ENCODE data around the gene C11orf42.

Gene C11orf42

GRCh38 chr11:6228520-6228919 lies 23.2 kb downstream of the C11orf42 start:
- no peak for TF ChIP-seq CTCF (IDR thresholded peaks at IDR 0.05; ENCODE audit: borderline replicate concordance, control extremely low read depth, extremely low read depth, insufficient read depth, missing control alignments)
- in situ Hi-C loops (cut with MboI; ENCODE audit: low sequenced_read_pairs, unreplicated experiment): no loop called here
- DNase-seq (ENCODE audit: low spot score): no peak

GRCh38 chr11:6229911-6230310 lies 24.6 kb downstream of the C11orf42 start:
- no peak for TF ChIP-seq CTCF (IDR thresholded peaks at IDR 0.05; ENCODE audit: borderline replicate concordance, control extremely low read depth, extremely low read depth, insufficient read depth, missing control alignments)
- DNase-seq (ENCODE audit: low spot score): no peak
- in situ Hi-C loops (cut with MboI; ENCODE audit: low sequenced_read_pairs, unreplicated experiment): no loop called here

- in situ Hi-C loops (cut with MboI; ENCODE audit: low sequenced_read_pairs, unreplicated experiment): no loop called here
- no peak for TF ChIP-seq CTCF (IDR thresholded peaks at IDR 0.05; ENCODE audit: borderline replicate concordance, control extremely low read depth, extremely low read depth, insufficient read depth, missing control alignments)
- DNase-seq (ENCODE audit: low spot score): no peak
Observed at GRCh38 chr11:6232899-6233298, 27.5 kb downstream of the C11orf42 start.

- no peak for TF ChIP-seq CTCF (IDR thresholded peaks at IDR 0.05; ENCODE audit: borderline replicate concordance, control extremely low read depth, extremely low read depth, insufficient read depth, missing control alignments)
- no peak for DNase-seq (ENCODE audit: low spot score)
- in situ Hi-C loops (cut with MboI; ENCODE audit: low sequenced_read_pairs, unreplicated experiment): no loop called here
Observed at GRCh38 chr11:6233984-6234386, 28.6 kb downstream of the C11orf42 start.

- TF ChIP-seq CTCF (IDR thresholded peaks at IDR 0.05; ENCODE audit: borderline replicate concordance, control extremely low read depth, extremely low read depth, insufficient read depth, missing control alignments): no peak
- peak; percentile 96 for DNase-seq (ENCODE audit: low spot score)
- in situ Hi-C loops (cut with MboI; ENCODE audit: low sequenced_read_pairs, unreplicated experiment): no loop called here
Observed at GRCh38 chr11:6234387-6235107, 29.2 kb downstream of the C11orf42 start, which contains the start of gene FHIP1B. FHIP1B (minus strand) TSS chr11:6234636; CDS start chr11:6224516, 10,120 bp downstream.

GRCh38 chr11:6237266-6237665 lies 31.9 kb downstream of the C11orf42 start:
- no peak for DNase-seq (ENCODE audit: low spot score)
- no peak for TF ChIP-seq CTCF (IDR thresholded peaks at IDR 0.05; ENCODE audit: borderline replicate concordance, control extremely low read depth, extremely low read depth, insufficient read depth, missing control alignments)
- in situ Hi-C loops (cut with MboI; ENCODE audit: low sequenced_read_pairs, unreplicated experiment): no loop called here
